HepG2 (cell line): ENCODE measurements around the gene GRIK1. TPM values are rescaled to one million over a fixed set of nuclear protein-coding genes. Genes with fewer than 3 reads are reported as not detected.

ENCODE experiments used
- HCFC1 ChIP-seq: fragments of 150-350 bp; IDR thresholded peaks from 2 replicates; pipeline ENCODE4 v1.6.1; 2014; ENCODE audit warnings: low read depth, low read length
- MZF1 ChIP-seq: sonication (generic); formaldehyde crosslinking; IDR thresholded peaks from 2 replicates; pipeline ENCODE4 v1.8.1; 2023; ENCODE audit warnings: mild to moderate bottlenecking, missing genetic modification reagents, borderline replicate concordance
- PRMT3 ChIP-seq: sonication (generic); formaldehyde crosslinking; IDR thresholded peaks from 2 replicates; pipeline ENCODE4 v1.8.1; 2022; ENCODE audit warnings: low read depth, mild to moderate bottlenecking, moderate library complexity, missing genetic modification reagents, borderline replicate concordance
- ZBTB40 ChIP-seq, 2 experiments: fragments of 450-650 bp in 1 of 2; sonication (generic) in 1 of 2; formaldehyde crosslinking in 1 of 2; IDR thresholded peaks; 2 replicates each; pipeline versions ENCODE4 v1.6.1 to v1.8.0; 2016 to 2022; ENCODE audit warnings: antibody characterized with exemption in 1 of 2, mild to moderate bottlenecking in 1 of 2, missing genetic modification reagents in 1 of 2
- polyA plus RNA-seq, 8 experiments: library from polyadenylated mRNA; depleted of rRNA in 3 of 8; stranded (reverse) in 7 of 8; unstranded in 1 of 8; fragments of >200 nt; fragmentation: Illumina TruSeq in 4 of 8; extraction: Trizol in 4 of 8; gene quantifications; 2 replicates each; pipeline versions ENCODE4 v1.2.1 to v1.2.3, GENCODE V29; 2011 to 2016; ENCODE audit warnings: low read depth in 4 of 8, missing spikeins in 1 of 8, mixed read lengths in 1 of 8; ENCODE audit not compliant: insufficient read depth in 1 of 8
- total RNA-seq, 5 experiments: library from RNA; depleted of rRNA; stranded (reverse); fragments of >200 nt; fragmentation: Illumina TruSeq; extraction: Trizol; gene quantifications; 2 replicates each; pipeline ENCODE4 v1.2.3, GENCODE V29; 2016; ENCODE audit warnings: low read depth in 1 of 5

The GRIK1 gene
- total and polyA plus RNA-seq, 2 of the 13 experiments (the other 11 are each of a cell fraction or from before 2014, with no cell fraction given) = not detected

DNA sequence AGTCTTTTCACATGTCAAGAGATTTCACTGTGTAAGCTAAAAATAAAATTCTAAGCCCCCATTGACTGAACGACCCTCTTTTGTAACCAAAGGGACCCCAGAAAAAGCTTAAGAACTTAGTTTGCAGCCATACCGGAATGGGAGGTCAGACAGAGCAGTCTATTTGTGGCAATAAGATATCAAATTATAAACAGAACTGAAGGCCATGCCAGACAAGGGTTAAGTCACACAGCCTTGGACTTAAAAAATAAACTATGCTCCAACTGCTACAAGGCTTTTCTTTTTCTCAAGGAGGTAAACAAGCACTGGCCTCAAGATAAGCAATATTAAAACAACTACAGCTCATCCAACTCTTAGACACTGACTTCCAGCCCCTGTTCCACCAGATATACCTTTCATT, 384.2 kb downstream of the GRIK1 start (continued):
- TF ChIP-seq ZBTB40 (IDR thresholded peaks at IDR 0.05) (no peak), ZBTB40 (CRISPR knock-in tag; IDR thresholded peaks at IDR 0.05) (no peak), HCFC1 (no peak), MZF1 (CRISPR knock-in tag) (no peak), PRMT3 (CRISPR knock-in tag) (no peak)
